Loucy (cell line): Measurements from ENCODE around the gene OXCT1.

ENCODE experiments used
- EZH2phosphoT487 ChIP-seq: fragments of 200-600 bp; IDR thresholded peaks from 2 replicates; pipeline ENCODE4 v1.6.1; 2018; ENCODE audit warnings: antibody characterized with exemption, mild to moderate bottlenecking, moderate library complexity, borderline replicate concordance
- TF ChIP-seq, protein P1 (sequence below): fragments of 200-600 bp; sonication (generic); conservative IDR thresholded peaks from 2 replicates; pipeline ENCODE4 v1.5.1; 2014; ENCODE audit warnings: mild to moderate bottlenecking, antibody characterized with exemption, low read length

DNA sequence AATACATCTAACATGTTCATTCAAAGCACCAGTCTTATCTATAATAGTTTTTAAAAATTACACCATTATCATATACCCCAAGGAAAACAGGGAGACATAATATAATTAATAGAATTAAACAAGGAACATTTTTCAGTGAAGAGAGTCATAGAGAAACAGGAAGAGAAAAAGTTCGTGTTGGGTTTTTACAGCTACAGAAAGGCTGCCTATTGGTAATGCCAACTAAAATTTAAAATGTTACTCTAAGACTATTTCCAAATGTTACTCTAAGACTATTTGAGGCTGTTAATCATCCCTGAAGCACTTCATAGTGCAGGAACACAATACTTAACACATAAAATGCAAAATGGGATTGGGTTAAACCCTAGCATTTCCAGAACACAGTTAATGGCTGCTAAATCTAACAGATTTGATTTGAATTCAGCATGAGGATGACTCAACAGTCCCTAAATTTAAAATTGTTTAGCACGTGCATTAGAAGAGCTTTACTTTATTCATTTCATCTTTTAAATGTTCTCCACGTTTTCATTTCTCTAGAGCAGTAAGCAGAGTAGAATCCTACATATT, 54.5 kb downstream of the OXCT1 start:
- TF ChIP-seq, protein P1, sequence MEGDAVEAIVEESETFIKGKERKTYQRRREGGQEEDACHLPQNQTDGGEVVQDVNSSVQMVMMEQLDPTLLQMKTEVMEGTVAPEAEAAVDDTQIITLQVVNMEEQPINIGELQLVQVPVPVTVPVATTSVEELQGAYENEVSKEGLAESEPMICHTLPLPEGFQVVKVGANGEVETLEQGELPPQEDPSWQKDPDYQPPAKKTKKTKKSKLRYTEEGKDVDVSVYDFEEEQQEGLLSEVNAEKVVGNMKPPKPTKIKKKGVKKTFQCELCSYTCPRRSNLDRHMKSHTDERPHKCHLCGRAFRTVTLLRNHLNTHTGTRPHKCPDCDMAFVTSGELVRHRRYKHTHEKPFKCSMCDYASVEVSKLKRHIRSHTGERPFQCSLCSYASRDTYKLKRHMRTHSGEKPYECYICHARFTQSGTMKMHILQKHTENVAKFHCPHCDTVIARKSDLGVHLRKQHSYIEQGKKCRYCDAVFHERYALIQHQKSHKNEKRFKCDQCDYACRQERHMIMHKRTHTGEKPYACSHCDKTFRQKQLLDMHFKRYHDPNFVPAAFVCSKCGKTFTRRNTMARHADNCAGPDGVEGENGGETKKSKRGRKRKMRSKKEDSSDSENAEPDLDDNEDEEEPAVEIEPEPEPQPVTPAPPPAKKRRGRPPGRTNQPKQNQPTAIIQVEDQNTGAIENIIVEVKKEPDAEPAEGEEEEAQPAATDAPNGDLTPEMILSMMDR, result no peak
- TF ChIP-seq EZH2phosphoT487, result no peak
